ENCODE data around the gene CSNK1G3. TPM values are rescaled to one million over a fixed set of nuclear protein-coding genes. Genes with fewer than 3 reads are reported as not detected.

Gene CSNK1G3
- total RNA-seq, 4 donors from 2014 or later = 36.2 to 51.0 (median 46.4) TPM

- no peak for TF ChIP-seq CTCF (IDR thresholded peaks at IDR 0.05; ENCODE audit: low read depth)
Observed at GRCh38 chr5:123647066-123647465, 135.1 kb downstream of the CSNK1G3 start.

GRCh38 chr5:123651234-123651633 is 139.3 kb downstream of the CSNK1G3 start:
- TF ChIP-seq CTCF (IDR thresholded peaks at IDR 0.05; ENCODE audit: low read depth) = no peak

GRCh38 chr5:123659011-123659410 is 147.0 kb downstream of the CSNK1G3 start:
- TF ChIP-seq CTCF (IDR thresholded peaks at IDR 0.05; ENCODE audit: low read depth) = no peak

GRCh38 chr5:123659495-123659894 is 147.5 kb downstream of the CSNK1G3 start:
- TF ChIP-seq CTCF (IDR thresholded peaks at IDR 0.05; ENCODE audit: low read depth) = no peak

- TF ChIP-seq CTCF (IDR thresholded peaks at IDR 0.05; ENCODE audit: low read depth) = no peak
Observed at GRCh38 chr5:123664961-123665360, 153.0 kb downstream of the CSNK1G3 start.

GRCh38 chr5:123665822-123666371 is 153.9 kb downstream of the CSNK1G3 start:
- TF ChIP-seq CTCF (IDR thresholded peaks at IDR 0.05; ENCODE audit: low read depth) = no peak

Other genes with a start within 250 kb of the CSNK1G3 start
- 10 to 100 TPM; 19.4 to 25.8 (median 22.4) TPM for gene CEP120, start 88.8 kb upstream of the CSNK1G3 start, total RNA-seq

Data from subcutaneous adipose tissue (tissue), 4 donors.